H9 (cell line): ENCODE measurements around the gene SLC2A9. TPM values are rescaled to one million over a fixed set of nuclear protein-coding genes. Genes with fewer than 3 reads are reported as not detected.

ENCODE experiments used
- DNase-seq: peaks from one replicate; pipeline ENCODE4 v3.0.0-alpha.2; 2017
- H2AFZ ChIP-seq: one replicate; pipeline ENCODE4 v1.6.1; 2013; ENCODE audit warnings: mild to moderate bottlenecking, low read length, control low read depth, moderate library complexity
- H2AK5ac ChIP-seq: 2 replicates; pipeline ENCODE4 v1.6.1; 2013; ENCODE audit warnings: low read length, control low read depth, mixed read lengths; ENCODE audit not compliant: insufficient read length
- H2BK120ac ChIP-seq: one replicate; pipeline ENCODE4 v1.6.1; 2013; ENCODE audit warnings: low read depth, mild to moderate bottlenecking, low read length, control low read depth, inconsistent platforms; ENCODE audit not compliant: poor library complexity, severe bottlenecking
- H2BK12ac ChIP-seq: 2 replicates; pipeline ENCODE4 v1.6.1; 2013; ENCODE audit warnings: low read length, control low read depth, mixed read lengths, low read depth; ENCODE audit not compliant: insufficient read length
- H2BK15ac ChIP-seq: 2 replicates; pipeline ENCODE4 v1.6.1; 2013; ENCODE audit warnings: low read depth, low read length, control low read depth
- H2BK20ac ChIP-seq: one replicate; pipeline ENCODE4 v1.6.1; 2013; ENCODE audit warnings: low read depth, mild to moderate bottlenecking, low read length, control low read depth, inconsistent platforms; ENCODE audit not compliant: poor library complexity, severe bottlenecking
- H2BK5ac ChIP-seq: 2 replicates; pipeline ENCODE4 v1.6.1; 2013; ENCODE audit warnings: low read length, control low read depth, mixed read lengths; ENCODE audit not compliant: insufficient read length
- H3K14ac ChIP-seq: 2 replicates; pipeline ENCODE4 v1.6.1; 2013; ENCODE audit warnings: low read length, control low read depth; ENCODE audit not compliant: insufficient read depth
- H3K18ac ChIP-seq: 2 replicates; pipeline ENCODE4 v1.6.1; 2013; ENCODE audit warnings: low read depth, mild to moderate bottlenecking, mixed read lengths, low read length, control low read depth; ENCODE audit not compliant: insufficient read length
- H3K23ac ChIP-seq: 2 replicates; pipeline ENCODE4 v1.6.1; 2013; ENCODE audit warnings: low read length, control low read depth, mixed read lengths, low read depth; ENCODE audit not compliant: insufficient read length
- H3K23me2 ChIP-seq: 2 replicates; pipeline ENCODE4 v1.6.1; 2013; ENCODE audit warnings: low read depth, mild to moderate bottlenecking, mixed read lengths, low read length, control low read depth; ENCODE audit not compliant: insufficient read length, poor library complexity, severe bottlenecking
- H3K27ac ChIP-seq: 2 replicates; pipeline ENCODE4 v1.5.1; 2013; ENCODE audit warnings: low read length, control low read depth, mixed read lengths, low read depth; ENCODE audit not compliant: insufficient read length
- H3K27me3 ChIP-seq: 2 replicates; pipeline ENCODE4 v1.6.1; 2013; ENCODE audit warnings: low read length, control low read depth, inconsistent platforms; ENCODE audit not compliant: insufficient read depth
- H3K4ac ChIP-seq: 2 replicates; pipeline ENCODE4 v1.6.1; 2013; ENCODE audit warnings: low read depth, mild to moderate bottlenecking, control low read depth, inconsistent platforms, low read length, moderate library complexity
- H3K4me1 ChIP-seq: 2 replicates; pipeline ENCODE4 v1.6.1; 2013; ENCODE audit warnings: low read length, control low read depth, inconsistent platforms; ENCODE audit not compliant: insufficient read depth
- H3K4me2 ChIP-seq: 2 replicates; pipeline ENCODE4 v1.6.1; 2013; ENCODE audit warnings: low read length, control low read depth, mixed read lengths; ENCODE audit not compliant: insufficient read length, insufficient read depth
- H3K56ac ChIP-seq: 2 replicates; pipeline ENCODE4 v1.6.1; 2013; ENCODE audit warnings: low read depth, mild to moderate bottlenecking, mixed read lengths, low read length, control low read depth; ENCODE audit not compliant: insufficient read length
- H3K79me1 ChIP-seq: 2 replicates; pipeline ENCODE4 v1.6.1; 2013; ENCODE audit warnings: low read depth, mild to moderate bottlenecking, moderate library complexity, low read length, control low read depth, inconsistent platforms; ENCODE audit not compliant: insufficient read depth, poor library complexity, severe bottlenecking
- H3K79me2 ChIP-seq: 2 replicates; pipeline ENCODE4 v1.6.1; 2013; ENCODE audit warnings: low read length, control low read depth, inconsistent platforms; ENCODE audit not compliant: insufficient read depth
- H3K9ac ChIP-seq: 2 replicates; pipeline ENCODE4 v1.6.1; 2013; ENCODE audit warnings: low read length, control low read depth, mixed read lengths; ENCODE audit not compliant: insufficient read length; ENCODE audit errors: extremely low read depth
- H3K9me3 ChIP-seq: one replicate; pipeline ENCODE4 v1.6.1; 2013; ENCODE audit warnings: low read depth, low read length, inconsistent platforms; ENCODE audit not compliant: control insufficient read depth
- H3T11ph ChIP-seq: one replicate; pipeline ENCODE4 v1.6.1; 2013; ENCODE audit warnings: mild to moderate bottlenecking, low read length, control low read depth, inconsistent platforms
- H4K20me1 ChIP-seq: one replicate; pipeline ENCODE4 v1.6.1; 2013; ENCODE audit not compliant: control insufficient read depth, insufficient read length, insufficient read depth
- H4K5ac ChIP-seq: 2 replicates; pipeline ENCODE4 v1.6.1; 2013; ENCODE audit warnings: low read depth, mild to moderate bottlenecking, mixed read lengths, low read length, control low read depth; ENCODE audit not compliant: insufficient read length
- H4K8ac ChIP-seq: replicated peaks from 2 replicates; pipeline ENCODE4 v1.6.1; 2013; ENCODE audit warnings: low read length, control low read depth, mixed read lengths, low read depth; ENCODE audit not compliant: insufficient read length
- H4K91ac ChIP-seq: 2 replicates; pipeline ENCODE4 v1.6.1; 2013; ENCODE audit warnings: low read depth, mild to moderate bottlenecking, moderate library complexity, mixed read lengths, low read length, control low read depth; ENCODE audit not compliant: insufficient read length
- H3K27ac Mint-ChIP-seq, 3 experiments: 2 replicates in 2 of 3; 3 replicates in 1 of 3; pipeline ENCODE4 v1.8.0; 2020 to 2021; ENCODE audit warnings: mixed read lengths in 3 of 3, mild to moderate bottlenecking in 1 of 3, moderate library complexity in 1 of 3
- H3K27me3 Mint-ChIP-seq: 2 replicates; pipeline ENCODE4 v1.8.0; 2021; ENCODE audit warnings: low read depth, mild to moderate bottlenecking, moderate library complexity, mixed read lengths
- H3K36me3 Mint-ChIP-seq, 3 experiments: 2 replicates in 2 of 3; 3 replicates in 1 of 3; pipeline ENCODE4 v1.8.0; 2020 to 2021; ENCODE audit warnings: low read depth in 3 of 3, mixed read lengths in 3 of 3; ENCODE audit not compliant: insufficient read depth in 1 of 3
- H3K4me1 Mint-ChIP-seq, 2 experiments: 2 replicates each; pipeline ENCODE4 v1.8.0; 2020; ENCODE audit warnings: mixed read lengths in 2 of 2
- H3K4me3 Mint-ChIP-seq, 2 experiments: 2 replicates in 1 of 2; 3 replicates in 1 of 2; pipeline ENCODE4 v1.8.0; 2020 to 2021; ENCODE audit warnings: mild to moderate bottlenecking in 2 of 2, mixed read lengths in 2 of 2, moderate library complexity in 1 of 2
- H3K9me3 Mint-ChIP-seq, 2 experiments: 2 replicates in 1 of 2; 3 replicates in 1 of 2; pipeline ENCODE4 v1.8.0; 2020; ENCODE audit warnings: mild to moderate bottlenecking in 2 of 2, mixed read lengths in 2 of 2, moderate library complexity in 1 of 2
- WGBS: extraction: QIAGEN DNeasy Blood & Tissue Kit; methylation state at CpG from one replicate; pipeline ENCODE4 v1.1.7; 2013; ENCODE audit warnings: missing lambda C conversion rate, low lambda C conversion rate, mixed read lengths; ENCODE audit not compliant: insufficient read length; ENCODE audit errors: extremely low coverage; 5-methylcytosine and 5-hydroxymethylcytosine counted together
- total RNA-seq: library from RNA; stranded (reverse); gene quantifications from 2 replicates; pipeline ENCODE4 v1.2.1, GENCODE V29; 2021
- TF ChIP-seq, protein P1 (sequence below): fragments of 200-600 bp; sonication (generic); conservative IDR thresholded peaks from 3 replicates; pipeline ENCODE4 v1.8.0; 2021; ENCODE audit warnings: antibody characterized with exemption, mild to moderate bottlenecking

Gene SLC2A9
- total RNA-seq, 1 experiment from 2014 or later: 0.79 TPM

DNA sequence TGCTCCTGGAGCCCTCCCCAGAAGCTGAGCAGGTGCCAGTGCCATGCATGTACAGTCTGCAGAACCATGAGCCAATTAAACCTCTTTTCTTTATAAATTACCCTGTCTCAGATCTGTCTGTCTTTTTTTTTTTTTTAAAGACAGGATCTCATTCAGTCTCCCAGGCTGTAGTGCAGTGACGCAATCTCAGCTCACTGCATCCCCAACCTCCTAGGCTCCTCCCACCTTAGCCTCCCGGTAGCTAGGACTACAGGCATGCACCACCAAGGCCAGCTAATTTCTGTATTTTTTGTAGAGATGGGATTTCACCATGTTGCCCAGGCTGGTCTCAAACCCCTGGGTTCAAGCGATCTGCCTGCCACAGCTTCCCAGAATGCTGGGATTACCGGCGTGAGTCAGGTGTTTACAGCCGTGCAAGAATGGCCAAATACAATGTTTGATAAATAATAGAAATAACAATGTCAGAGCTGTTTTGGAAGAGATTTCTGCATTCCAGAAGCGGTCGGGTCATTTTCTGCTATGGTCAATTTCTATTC, 68.8 kb downstream of the SLC2A9 start:
- H3K23ac ChIP-seq: no peak overlapping the region
- TF ChIP-seq, protein P1, sequence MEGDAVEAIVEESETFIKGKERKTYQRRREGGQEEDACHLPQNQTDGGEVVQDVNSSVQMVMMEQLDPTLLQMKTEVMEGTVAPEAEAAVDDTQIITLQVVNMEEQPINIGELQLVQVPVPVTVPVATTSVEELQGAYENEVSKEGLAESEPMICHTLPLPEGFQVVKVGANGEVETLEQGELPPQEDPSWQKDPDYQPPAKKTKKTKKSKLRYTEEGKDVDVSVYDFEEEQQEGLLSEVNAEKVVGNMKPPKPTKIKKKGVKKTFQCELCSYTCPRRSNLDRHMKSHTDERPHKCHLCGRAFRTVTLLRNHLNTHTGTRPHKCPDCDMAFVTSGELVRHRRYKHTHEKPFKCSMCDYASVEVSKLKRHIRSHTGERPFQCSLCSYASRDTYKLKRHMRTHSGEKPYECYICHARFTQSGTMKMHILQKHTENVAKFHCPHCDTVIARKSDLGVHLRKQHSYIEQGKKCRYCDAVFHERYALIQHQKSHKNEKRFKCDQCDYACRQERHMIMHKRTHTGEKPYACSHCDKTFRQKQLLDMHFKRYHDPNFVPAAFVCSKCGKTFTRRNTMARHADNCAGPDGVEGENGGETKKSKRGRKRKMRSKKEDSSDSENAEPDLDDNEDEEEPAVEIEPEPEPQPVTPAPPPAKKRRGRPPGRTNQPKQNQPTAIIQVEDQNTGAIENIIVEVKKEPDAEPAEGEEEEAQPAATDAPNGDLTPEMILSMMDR: no peak
- H3K27ac Mint-ChIP-seq: peak overlapping the region in 1 of 3 experiments; percentile 40; a peak in 1 of 7 replicates
- H3K4me1 ChIP-seq: no peaks in the 10 kb centered on the region; the same call in 1 of the 2 replicates
- H2BK12ac ChIP-seq: no peak overlapping the region
- H3K4me2 ChIP-seq: no peak overlapping the region
- H3K79me2 ChIP-seq: no peaks in the 10 kb centered on the region
- no peak overlapping the region for H3K14ac ChIP-seq
- no peak overlapping the region for H3T11ph ChIP-seq
- no peaks in the 10 kb centered on the region; a peak in 1 of 7 replicates for H3K36me3 Mint-ChIP-seq
- no peak overlapping the region for H3K18ac ChIP-seq
- H2BK5ac ChIP-seq: no peak overlapping the region
- no CpG with 5 or more reads among the region's 8 CpGs for WGBS
- no peaks in the 10 kb centered on the region for H3K9me3 ChIP-seq
- no peak overlapping the region for H3K4ac ChIP-seq
- no peak overlapping the region for H4K8ac ChIP-seq
- no peak overlapping the region for H2BK120ac ChIP-seq
- no peak overlapping the region for H3K56ac ChIP-seq
- H3K27ac ChIP-seq: no peak overlapping the region
- H2BK20ac ChIP-seq: no peak overlapping the region
- H4K91ac ChIP-seq: no peak overlapping the region
- peaks cover 8 to 12% of the 10 kb centered on the region in 2 experiments for H3K4me1 Mint-ChIP-seq
- peak; percentile 40 for DNase-seq
- H3K9ac ChIP-seq: no peak overlapping the region
- H3K23me2 ChIP-seq: no peaks in the 10 kb centered on the region
- no peaks in the 10 kb centered on the region for H3K27me3 ChIP-seq
- no peaks in the 10 kb centered on the region for H3K9me3 Mint-ChIP-seq
- no peak overlapping the region for H4K5ac ChIP-seq
- no peak overlapping the region for H3K4me3 Mint-ChIP-seq
- H3K27me3 Mint-ChIP-seq: no peaks in the 10 kb centered on the region
- no peak overlapping the region for H2BK15ac ChIP-seq
- no peak overlapping the region for H2AK5ac ChIP-seq
- H2AFZ ChIP-seq: no peak overlapping the region
- H3K79me1 ChIP-seq: no peaks in the 10 kb centered on the region
- no peaks in the 10 kb centered on the region for H4K20me1 ChIP-seq
